Psoas muscle (tissue), 8 donors: Measurements from ENCODE around the gene FTSJ3. TPM values are rescaled to one million over a fixed set of nuclear protein-coding genes. Genes with fewer than 3 reads are reported as not detected.

Source experiments
- ATAC-seq, 4 donors: fragments of 200-7000 bp; cut with Tn5 transposase; one replicate each; pipeline ENCODE4 v1.9.1; 2020; ENCODE audit warnings: moderate library complexity in 3 of 4, mild to moderate bottlenecking in 2 of 4
- DNase-seq, 2 donors: peaks; one replicate each; pipeline ENCODE4 v3.0.0-alpha.2; 2020
- H3K27ac ChIP-seq: fragments of 200-600 bp; one replicate; pipeline ENCODE4 v1.8.0; 2022
- H3K27me3 ChIP-seq, 3 donors: fragments of 200-600 bp in 1 of 3; one replicate each; pipeline versions ENCODE4 v1.6.1 to v1.8.0; 2013 to 2022; ENCODE audit warnings: low read length in 2 of 3, mild to moderate bottlenecking in 2 of 3, moderate library complexity in 1 of 3; ENCODE audit not compliant: insufficient read depth in 3 of 3
- H3K36me3 ChIP-seq, 2 donors: fragments of 200-600 bp in 1 of 2; one replicate each; pipeline versions ENCODE4 v1.6.1 to v1.8.0; 2013 to 2022; ENCODE audit warnings: low read depth in 1 of 2, mild to moderate bottlenecking in 1 of 2, moderate library complexity in 1 of 2; ENCODE audit not compliant: insufficient read depth in 1 of 2
- H3K4me1 ChIP-seq: fragments of 200-600 bp; one replicate; pipeline ENCODE4 v1.8.0; 2022
- H3K4me3 ChIP-seq: fragments of 200-600 bp; one replicate; pipeline ENCODE4 v1.8.0; 2022; ENCODE audit warnings: mild to moderate bottlenecking
- H3K9me3 ChIP-seq: fragments of 200-600 bp; one replicate; pipeline ENCODE4 v1.8.0; 2022
- WGBS, 3 donors: extraction: QIAGEN DNeasy Blood & Tissue Kit; methylation state at CpG; one replicate each; pipeline versions ENCODE4 v1.1.6 to v1.1.7; 2013; 5-methylcytosine and 5-hydroxymethylcytosine counted together
- intact Hi-C, 2 donors: fragments of 100-400 bp; cut with DNase I; formaldehyde crosslinking; loops; one replicate each; pipeline versions ENCODE4 v1.11.0 to v1.14.2; 2022
- polyA plus RNA-seq, 3 donors: library from polyadenylated mRNA; stranded (reverse); fragments of 200-250 nt; gene quantifications; one replicate each; pipeline ENCODE4 v1.2.3, GENCODE V29; 2013
- total RNA-seq, 4 donors: library from RNA; stranded (reverse); fragmentation: NEBNext Ultra II Directional in 2 of 4; extraction: Animal tissue kit (Norgen Biotek cat#: 25700) in 2 of 4; gene quantifications; one replicate each; pipeline versions ENCODE4 v1.2.1 to v1.2.4, GENCODE V29; 2021 to 2023
- TF ChIP-seq, protein P1 (sequence below): fragments of 200-600 bp; IDR thresholded peaks from one replicate; pipeline ENCODE4 v1.8.0; 2022; ENCODE audit warnings: antibody characterized with exemption
- donor health status: healthy with polysubstance abuse.
- donor health status: DM: no; HTN: no; CAD: no; lungs with moderate emphysema.
- donor health status: Bipolar disorder and iron deficiency.
- donor health status: healthy.
- donor health status: DM: yes; HTN: yes; CAD: no.
- donor health status: DM: no; HTN: no; CAD: no.
- donor health status: DM: no; HTN: no; CAD: no.
- donor health status: DM: yes; HTN: yes; CAD: no.

FTSJ3 gene
- total and polyA plus RNA-seq, 7 donors: 14.4 to 41.9 (median 25.1) TPM

- Histone ChIP-seq H3K36me3 (peaks cover 10 to 39% of the 10 kb centered on the region in 2 donors), H3K4me3 (peak overlapping the region; percentile 89), H3K27ac (peak overlapping the region; percentile 98), H3K27me3 (no peaks in the 10 kb centered on the region), H3K4me1 (peaks cover 40% of the 10 kb centered on the region), H3K9me3 (no peaks in the 10 kb centered on the region)
- intact Hi-C loops: loop anchor here (2.0 to 5.0 kb wide), 2 partner anchors 47 to 52 kb away; partner anchors contain the start of genes FTSJ3 (in 1 of the 2) and PSMC5 (in 1 of the 2)
- 3 to 6% (median 3%) methylated on average over 4 of the region's 4 CpGs for WGBS, 3 donors
- ATAC-seq: no peak
- no peak for DNase-seq
- TF ChIP-seq, protein P1, sequence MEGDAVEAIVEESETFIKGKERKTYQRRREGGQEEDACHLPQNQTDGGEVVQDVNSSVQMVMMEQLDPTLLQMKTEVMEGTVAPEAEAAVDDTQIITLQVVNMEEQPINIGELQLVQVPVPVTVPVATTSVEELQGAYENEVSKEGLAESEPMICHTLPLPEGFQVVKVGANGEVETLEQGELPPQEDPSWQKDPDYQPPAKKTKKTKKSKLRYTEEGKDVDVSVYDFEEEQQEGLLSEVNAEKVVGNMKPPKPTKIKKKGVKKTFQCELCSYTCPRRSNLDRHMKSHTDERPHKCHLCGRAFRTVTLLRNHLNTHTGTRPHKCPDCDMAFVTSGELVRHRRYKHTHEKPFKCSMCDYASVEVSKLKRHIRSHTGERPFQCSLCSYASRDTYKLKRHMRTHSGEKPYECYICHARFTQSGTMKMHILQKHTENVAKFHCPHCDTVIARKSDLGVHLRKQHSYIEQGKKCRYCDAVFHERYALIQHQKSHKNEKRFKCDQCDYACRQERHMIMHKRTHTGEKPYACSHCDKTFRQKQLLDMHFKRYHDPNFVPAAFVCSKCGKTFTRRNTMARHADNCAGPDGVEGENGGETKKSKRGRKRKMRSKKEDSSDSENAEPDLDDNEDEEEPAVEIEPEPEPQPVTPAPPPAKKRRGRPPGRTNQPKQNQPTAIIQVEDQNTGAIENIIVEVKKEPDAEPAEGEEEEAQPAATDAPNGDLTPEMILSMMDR: no peak
Observed at GRCh38 chr17:63774969-63775265, 52.5 kb downstream of the FTSJ3 start.

GRCh38 chr17:63774141-63774968, 53.1 kb downstream of the FTSJ3 start, which contains the start of gene DDX42:
TSS of gene DDX42 (plus strand) at chr17:63774170. CDS start at chr17:63787050, 12,880 bp downstream.
- Histone ChIP-seq H3K36me3 (peaks cover 10 to 33% of the 10 kb centered on the region in 2 donors), H3K27me3 (no peaks in the 10 kb centered on the region), H3K27ac (peak within 1 kb of the TSS; percentile 98), H3K4me1 (peaks cover 35% of the 10 kb centered on the region), H3K9me3 (no peaks in the 10 kb centered on the region), H3K4me3 (peak within 1 kb of the TSS; percentile 89)
- DNase-seq (peak; percentile 90 to 96), ATAC-seq (peak; percentile 2 to 19 (median 3))
- WGBS, 3 donors: 0 to 1% (median 1%) methylated on average over 45 to 67 of the region's 67 CpGs
- intact Hi-C loops: loop anchor here in 1 of 2 donors (2.0 kb wide), 1 partner anchor 52 kb away; the partner anchor contains the start of genes FTSJ3 and PSMC5
- TF ChIP-seq, protein P1: no peak

DNA sequence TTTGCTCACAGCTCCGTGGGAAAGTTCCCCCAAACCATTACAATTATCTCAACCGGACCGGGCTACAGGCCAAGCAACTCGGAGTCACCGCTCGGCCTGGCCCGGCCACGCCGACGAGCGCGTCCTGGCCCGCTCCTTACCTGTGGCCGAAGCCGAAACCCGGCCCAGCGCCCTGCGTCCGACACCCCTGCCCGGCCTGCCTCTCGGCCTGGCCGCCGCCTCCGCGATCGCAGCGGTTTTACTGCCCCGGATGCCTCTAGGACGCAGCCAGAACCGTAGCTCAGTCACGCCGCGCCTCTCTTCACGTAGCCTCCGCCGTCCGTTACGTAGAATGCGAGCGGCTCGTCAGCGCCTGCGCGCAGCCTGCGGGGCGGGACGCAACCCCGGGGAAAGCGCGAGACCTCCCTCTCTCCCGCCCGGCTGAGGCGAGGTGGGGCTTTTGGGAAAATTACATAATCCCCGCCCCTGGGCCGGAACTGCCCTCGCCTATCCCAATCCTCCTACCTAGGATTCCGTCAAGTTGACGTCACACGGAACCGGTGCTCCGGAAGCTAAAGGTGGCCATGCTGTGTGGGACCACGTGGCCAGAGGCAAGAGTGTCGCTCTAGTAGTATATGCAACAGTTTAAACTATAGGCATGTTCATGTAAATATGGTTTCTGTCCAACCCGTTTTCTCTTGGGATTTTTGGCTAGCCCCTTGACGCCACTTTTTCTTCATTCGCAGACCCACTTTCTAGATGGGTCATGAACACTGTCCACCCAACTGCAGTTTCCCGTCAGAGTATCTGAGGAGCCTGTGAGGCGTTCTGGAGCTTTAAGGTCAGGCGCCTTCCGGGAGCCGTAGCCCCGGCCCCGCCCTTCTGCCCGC, 54.0 kb downstream of the FTSJ3 start, which contains the start of gene CCDC47:
CCDC47 (minus strand) TSS at position 326 of the 869 bp plus-strand sequence. CDS start 7,422 bp downstream, outside the sequence.
- DNase-seq (peak; percentile 98 to 99), ATAC-seq (peak; percentile 90 to 94 (median 92))
- Histone ChIP-seq H3K36me3 (peaks cover 10 to 30% of the 10 kb centered on the region in 2 donors), H3K4me3 (peak within 1 kb of the TSS; percentile 89), H3K9me3 (no peaks in the 10 kb centered on the region), H3K4me1 (peaks cover 35% of the 10 kb centered on the region), H3K27me3 (no peaks in the 10 kb centered on the region), H3K27ac (peak within 1 kb of the TSS; percentile 98)
- 0% methylated on average over 68 to 74 of the region's 74 CpGs for WGBS, 3 donors
- intact Hi-C loops: loop anchor here in 1 of 2 donors (2.0 kb wide), 1 partner anchor 53 kb away; the partner anchor contains the start of genes FTSJ3 and PSMC5
- TF ChIP-seq, protein P1: no peak

GRCh38 chr17:63772801-63773271, 54.6 kb downstream of the FTSJ3 start:
- TF ChIP-seq, protein P1: no peak
- no peak for DNase-seq
- Histone ChIP-seq H3K27me3 (no peaks in the 10 kb centered on the region), H3K4me1 (peaks cover 29% of the 10 kb centered on the region), H3K4me3 (peak overlapping the region; percentile 89), H3K27ac (peak overlapping the region; percentile 98), H3K9me3 (no peaks in the 10 kb centered on the region), H3K36me3 (peaks cover 9 to 25% of the 10 kb centered on the region in 2 donors)
- intact Hi-C loops: no loop called here
- 2 to 3% (median 3%) methylated on average over 7 of the region's 7 CpGs for WGBS, 3 donors
- ATAC-seq: peak in 1 of 4 donors; percentile 2

Other genes with a start within 250 kb of the FTSJ3 start
- gene TACO1, start 226.8 kb downstream of the FTSJ3 start, total RNA-seq: 10 to 100 TPM; 28.6 to 45.5 (median 41.5) TPM
- 10 to 100 TPM; 41.0 to 49.5 (median 48.7) TPM for gene TACO1, start 226.8 kb downstream of the FTSJ3 start, polyA plus RNA-seq
- 10 to 100 TPM; 19.7 to 27.4 (median 24.7) TPM for gene MAP3K3, start 205.2 kb downstream of the FTSJ3 start, total RNA-seq
- 10 to 100 TPM in 2 of 3 donors, 1 to 10 TPM in 1; 8.3 to 22.1 (median 12.6) TPM for gene MAP3K3, start 205.2 kb downstream of the FTSJ3 start, polyA plus RNA-seq
- 1 to 10 TPM; 2.1 to 4.4 (median 2.8) TPM for gene LIMD2, start 127.5 kb downstream of the FTSJ3 start, total RNA-seq
- 1 to 10 TPM in 2 of 3 donors, under 1 TPM in 1; 0.95 to 2.7 (median 2.2) TPM for gene LIMD2, start 127.5 kb downstream of the FTSJ3 start, polyA plus RNA-seq
- 10 to 100 TPM in 1 of 4 donors, 1 to 10 TPM in 3; 6.7 to 14.9 (median 8.3) TPM for gene STRADA, start 85.9 kb downstream of the FTSJ3 start, total RNA-seq
- 10 to 100 TPM in 2 of 3 donors, 1 to 10 TPM in 1; 8.8 to 14.6 (median 12.5) TPM for gene STRADA, start 85.9 kb downstream of the FTSJ3 start, polyA plus RNA-seq
- 100 to 1,000 TPM in 3 of 4 donors, 10 to 100 TPM in 1; 67.4 to 138 (median 114) TPM for gene CCDC47, start 54.1 kb downstream of the FTSJ3 start, total RNA-seq
- gene CCDC47, start 54.1 kb downstream of the FTSJ3 start, polyA plus RNA-seq: 100 to 1,000 TPM in 2 of 3 donors, 10 to 100 TPM in 1; 61.7 to 137 (median 125) TPM
- 10 to 100 TPM; 47.4 to 91.0 (median 73.9) TPM for gene DDX42, start 53.5 kb downstream of the FTSJ3 start, total RNA-seq
- gene DDX42, start 53.5 kb downstream of the FTSJ3 start, polyA plus RNA-seq: 10 to 100 TPM; 46.3 to 56.0 (median 55.8) TPM
- 100 to 1,000 TPM; 147 to 224 (median 176) TPM for gene PSMC5, start 232 bp downstream of the FTSJ3 start, total RNA-seq
- 100 to 1,000 TPM; 269 to 380 (median 341) TPM for gene PSMC5, start 232 bp downstream of the FTSJ3 start, polyA plus RNA-seq
- gene SMARCD2, start 15.0 kb upstream of the FTSJ3 start, total RNA-seq: 10 to 100 TPM in 3 of 4 donors, 1 to 10 TPM in 1; 9.4 to 26.9 (median 18.4) TPM
- gene SMARCD2, start 15.0 kb upstream of the FTSJ3 start, polyA plus RNA-seq: 10 to 100 TPM; 12.1 to 15.4 (median 14.7) TPM
- gene CSH2, start 46.0 kb upstream of the FTSJ3 start, total RNA-seq: not detected
- not detected for gene CSH2, start 46.0 kb upstream of the FTSJ3 start, polyA plus RNA-seq
- gene GH2, start 54.3 kb upstream of the FTSJ3 start, total RNA-seq: not detected
- gene GH2, start 54.3 kb upstream of the FTSJ3 start, polyA plus RNA-seq: not detected
- not detected for gene CSH1, start 68.9 kb upstream of the FTSJ3 start, total RNA-seq
- not detected for gene CSH1, start 68.9 kb upstream of the FTSJ3 start, polyA plus RNA-seq
- not detected for gene CSHL1, start 83.6 kb upstream of the FTSJ3 start, total RNA-seq
- gene CSHL1, start 83.6 kb upstream of the FTSJ3 start, polyA plus RNA-seq: not detected
- not detected for gene GH1, start 91.2 kb upstream of the FTSJ3 start, total RNA-seq
- gene GH1, start 91.2 kb upstream of the FTSJ3 start, polyA plus RNA-seq: not detected
- gene CD79B, start 104.7 kb upstream of the FTSJ3 start, total RNA-seq: 1 to 10 TPM; 2.8 to 5.7 (median 4.0) TPM
- 1 to 10 TPM; 1.9 to 3.8 (median 3.7) TPM for gene CD79B, start 104.7 kb upstream of the FTSJ3 start, polyA plus RNA-seq
- 100 to 1,000 TPM in 2 of 4 donors, 10 to 100 TPM in 2; 45.9 to 137 (median 98.4) TPM for gene SCN4A, start 145.3 kb upstream of the FTSJ3 start, total RNA-seq
- 10 to 100 TPM in 2 of 3 donors, 1 to 10 TPM in 1; 3.8 to 34.9 (median 14.7) TPM for gene SCN4A, start 145.3 kb upstream of the FTSJ3 start, polyA plus RNA-seq
- gene PRR29, start 170.7 kb upstream of the FTSJ3 start, total RNA-seq: under 1 TPM in 3 of 4 donors, not detected in 1; 0.19 to 0.47 (median 0.25) TPM
- gene PRR29, start 170.7 kb upstream of the FTSJ3 start, polyA plus RNA-seq: under 1 TPM; 0.09 to 0.13 (median 0.11) TPM
- 10 to 100 TPM; 22.5 to 34.8 (median 26.8) TPM for gene ICAM2, start 193.0 kb upstream of the FTSJ3 start, total RNA-seq
- gene ICAM2, start 193.0 kb upstream of the FTSJ3 start, polyA plus RNA-seq: 10 to 100 TPM; 20.4 to 50.0 (median 34.0) TPM